Measurements from ENCODE around the gene HCRTR1.

GRCh38 chr1:31624731-31625514 is 7.4 kb downstream of the HCRTR1 start:
- TF ChIP-seq EP300 (IDR thresholded peaks at IDR 0.05; ENCODE audit: borderline replicate concordance) (no peak), REST (IDR thresholded peaks at IDR 0.05; ENCODE audit: low read depth) (no peak), YY1 (IDR thresholded peaks at IDR 0.05; ENCODE audit: low read depth) (no peak), CREB1 (IDR thresholded peaks at IDR 0.05; ENCODE audit: low read depth) (no peak), TAF1 (IDR thresholded peaks at IDR 0.05; ENCODE audit: low read depth) (no peak), EGR1 (IDR thresholded peaks at IDR 0.05) (no peak), USF1 (IDR thresholded peaks at IDR 0.05) (no peak), RAD21 (IDR thresholded peaks at IDR 0.05; ENCODE audit: low read depth) (no peak), MAX (IDR thresholded peaks at IDR 0.05) (no peak), CEBPB (IDR thresholded peaks at IDR 0.05) (no peak), FOXM1 (IDR thresholded peaks at IDR 0.05; ENCODE audit: borderline replicate concordance, low read depth) (no peak), TEAD4 (IDR thresholded peaks at IDR 0.05) (no peak), TCF12 (IDR thresholded peaks at IDR 0.05; ENCODE audit: low read depth) (no peak)
